GM18502 (cell line): ENCODE results near the gene MLLT3.

Experiments used
- ATAC-seq: cut with Tn5 transposase; IDR thresholded peaks from one replicate; pipeline ENCODE4 v1.9.1; 2021; ENCODE audit warnings: mild to moderate bottlenecking; ENCODE audit not compliant: unreplicated experiment, poor library complexity

Gene MLLT3

GRCh38 chr9:20321423-20322082 lies 300.7 kb downstream of the MLLT3 start:
- ATAC-seq = no peak

DNA sequence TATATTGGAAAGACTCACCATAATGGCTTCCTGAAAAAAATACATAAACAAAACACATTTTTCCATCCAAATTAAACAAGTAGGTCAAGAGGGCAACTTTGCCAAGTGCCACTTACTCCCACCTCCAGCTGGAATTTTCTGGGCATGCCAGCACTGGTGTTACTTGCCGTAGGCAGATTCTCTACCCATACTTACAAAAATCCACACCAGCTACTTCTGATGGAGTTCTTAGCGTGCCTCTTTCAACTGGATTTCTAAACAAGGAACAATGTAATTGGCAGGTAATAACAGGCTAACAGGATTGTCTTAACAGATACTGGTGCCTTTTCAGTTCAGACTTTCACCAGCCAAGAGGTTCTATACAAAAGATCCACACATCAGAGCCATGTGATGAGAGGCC lies 301.4 kb downstream of the MLLT3 start:
- no peak for ATAC-seq

GRCh38 chr9:20319641-20320337 lies 302.5 kb downstream of the MLLT3 start:
- ATAC-seq = no peak

- ATAC-seq = no peak
Observed at GRCh38 chr9:20319241-20319640, 303.1 kb downstream of the MLLT3 start.

GRCh38 chr9:20317701-20318100 lies 304.6 kb downstream of the MLLT3 start:
- ATAC-seq = no peak

GRCh38 chr9:20316372-20316771 lies 305.9 kb downstream of the MLLT3 start:
- no peak for ATAC-seq

DNA sequence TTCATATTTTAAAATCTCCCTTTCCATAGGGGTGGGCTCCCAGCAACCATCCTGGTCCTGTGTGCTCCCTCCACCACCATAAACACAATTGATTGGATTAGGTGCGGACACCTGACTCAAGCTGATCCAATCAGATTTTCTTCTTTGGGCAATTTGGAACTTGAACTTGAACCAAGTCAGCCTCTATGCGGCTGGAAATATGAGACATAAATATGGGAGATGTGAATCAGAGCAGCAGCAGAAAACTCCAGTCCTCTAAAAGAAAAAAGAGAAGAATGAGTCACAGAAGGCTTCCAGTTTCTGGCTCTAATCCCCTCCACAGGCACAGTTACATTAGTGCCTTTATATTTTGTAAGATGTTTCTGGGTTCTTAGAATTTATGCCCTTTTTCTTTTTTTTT lies 306.6 kb downstream of the MLLT3 start:
- no peak for ATAC-seq

DNA sequence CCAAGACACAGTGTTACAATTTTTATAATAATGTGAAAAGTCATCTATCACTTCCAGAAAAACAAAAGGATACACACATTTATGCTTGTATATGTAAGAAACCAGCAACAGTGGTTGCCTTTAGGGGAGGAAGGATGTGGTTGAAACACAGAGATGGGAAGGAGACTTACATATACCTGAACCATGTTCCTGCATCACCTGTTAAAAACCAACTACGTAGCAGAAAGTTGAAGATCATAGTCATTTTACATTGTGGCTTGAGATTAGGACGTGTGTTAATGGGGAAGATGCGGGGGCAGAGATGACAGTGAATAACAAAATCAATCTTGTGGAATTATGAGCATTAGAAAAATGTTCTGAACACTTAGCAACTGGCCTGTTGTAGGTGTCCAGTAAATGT lies 307.3 kb downstream of the MLLT3 start:
- ATAC-seq = no peak

DNA sequence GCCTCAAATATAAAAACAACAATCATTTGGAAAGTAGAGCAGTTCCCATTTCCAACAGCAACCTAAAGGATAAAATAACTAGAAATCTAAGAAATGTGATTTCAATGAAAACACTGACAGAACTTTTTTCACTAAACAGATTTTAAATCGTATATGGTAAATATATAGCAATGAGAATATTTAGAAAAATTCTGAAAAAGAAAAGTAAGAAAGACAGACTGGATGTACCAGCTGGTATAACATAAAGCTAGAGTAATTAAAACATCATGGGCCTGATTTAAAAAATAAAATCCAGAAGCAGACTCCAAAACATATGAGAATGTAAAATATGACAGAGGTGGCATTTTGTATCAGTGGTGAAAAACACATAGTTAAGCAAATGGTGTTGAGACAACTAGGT lies 308.9 kb downstream of the MLLT3 start:
- ATAC-seq = no peak

- ATAC-seq = no peak
Observed at GRCh38 chr9:20312732-20313131, 309.6 kb downstream of the MLLT3 start.

DNA sequence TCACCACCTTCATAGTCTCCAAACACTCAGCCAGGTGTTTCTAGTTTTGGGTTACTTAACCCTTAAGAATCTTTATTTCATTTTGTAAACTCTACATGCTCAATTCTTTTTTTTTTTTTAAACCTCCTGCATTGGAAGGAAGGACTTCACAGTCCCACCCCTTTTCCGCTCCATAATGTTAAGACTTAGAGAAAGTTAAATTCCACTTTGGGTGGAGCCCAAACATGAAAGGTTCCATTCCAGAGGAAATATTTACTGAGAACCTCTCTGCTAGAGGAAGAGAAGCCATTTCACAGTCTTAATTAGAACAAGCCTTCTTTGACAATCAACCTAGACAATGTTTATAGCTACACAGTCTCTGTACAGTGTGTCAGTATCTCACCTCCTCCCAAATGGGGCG lies 312.3 kb downstream of the MLLT3 start:
- no peak for ATAC-seq

DNA sequence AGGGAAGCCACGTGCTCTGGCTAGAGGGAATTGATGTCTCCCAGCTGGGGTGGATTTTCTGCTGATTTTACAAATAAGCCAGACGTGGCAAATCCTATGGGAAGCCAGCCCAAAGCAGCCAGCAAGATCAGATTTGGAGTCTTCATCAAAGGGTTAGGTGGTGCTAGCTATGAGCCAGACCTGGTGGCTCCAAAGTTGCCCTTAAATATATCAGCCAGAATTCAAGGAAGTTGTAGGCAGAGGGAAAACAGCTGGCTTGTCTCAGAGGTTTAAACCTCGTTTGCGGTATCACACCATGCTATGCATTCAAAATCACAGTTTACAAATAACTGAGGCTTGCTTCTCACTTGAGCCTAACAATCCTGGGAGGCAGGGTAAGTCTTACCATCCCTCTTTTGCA lies 313.2 kb downstream of the MLLT3 start:
- no peak for ATAC-seq

- no peak for ATAC-seq
Observed at GRCh38 chr9:20307621-20308020, 314.7 kb downstream of the MLLT3 start.

- no peak for ATAC-seq
Observed at GRCh38 chr9:20305452-20305851, 316.8 kb downstream of the MLLT3 start.

DNA sequence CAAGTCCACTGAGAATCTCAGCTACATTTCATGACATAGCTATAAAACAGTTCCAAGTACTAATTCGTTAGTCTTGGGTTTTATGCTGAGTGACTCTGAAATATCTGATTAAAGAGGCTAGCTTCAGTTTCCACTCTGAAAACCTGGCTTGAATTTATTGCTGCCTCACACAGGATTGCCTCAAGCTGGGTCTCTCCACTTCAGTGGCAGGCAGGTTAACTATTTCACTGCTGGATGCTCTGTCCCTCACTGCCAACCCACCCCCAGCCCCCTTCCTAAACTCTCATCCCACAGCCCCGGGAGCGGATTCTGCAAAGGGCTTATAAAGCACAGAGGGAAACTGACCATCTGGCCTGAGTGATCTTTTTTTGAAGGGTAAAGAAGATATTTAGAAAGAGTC lies 318.3 kb downstream of the MLLT3 start:
- no peak for ATAC-seq

- ATAC-seq = no peak
Observed at GRCh38 chr9:20303066-20303465, 319.2 kb downstream of the MLLT3 start.

DNA sequence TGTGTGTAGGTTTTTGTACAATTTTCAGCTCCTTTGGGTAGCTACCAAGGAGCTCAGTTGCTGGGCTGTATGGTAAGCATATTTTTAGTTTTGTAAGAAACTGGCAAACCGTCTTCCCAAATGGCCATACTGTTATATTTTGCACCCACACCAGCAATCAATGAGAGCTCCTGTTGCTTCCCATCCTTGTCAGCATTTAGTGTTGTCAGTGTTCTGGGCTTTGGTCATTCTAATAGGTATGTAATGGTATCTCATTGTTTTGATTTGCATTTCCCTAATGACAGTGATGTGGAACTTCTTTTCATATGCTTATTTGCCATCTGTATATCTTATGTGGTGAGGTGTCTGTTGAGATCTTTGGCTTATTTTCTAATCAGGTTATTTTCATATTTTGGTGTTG lies 320.1 kb downstream of the MLLT3 start:
- no peak for ATAC-seq

DNA sequence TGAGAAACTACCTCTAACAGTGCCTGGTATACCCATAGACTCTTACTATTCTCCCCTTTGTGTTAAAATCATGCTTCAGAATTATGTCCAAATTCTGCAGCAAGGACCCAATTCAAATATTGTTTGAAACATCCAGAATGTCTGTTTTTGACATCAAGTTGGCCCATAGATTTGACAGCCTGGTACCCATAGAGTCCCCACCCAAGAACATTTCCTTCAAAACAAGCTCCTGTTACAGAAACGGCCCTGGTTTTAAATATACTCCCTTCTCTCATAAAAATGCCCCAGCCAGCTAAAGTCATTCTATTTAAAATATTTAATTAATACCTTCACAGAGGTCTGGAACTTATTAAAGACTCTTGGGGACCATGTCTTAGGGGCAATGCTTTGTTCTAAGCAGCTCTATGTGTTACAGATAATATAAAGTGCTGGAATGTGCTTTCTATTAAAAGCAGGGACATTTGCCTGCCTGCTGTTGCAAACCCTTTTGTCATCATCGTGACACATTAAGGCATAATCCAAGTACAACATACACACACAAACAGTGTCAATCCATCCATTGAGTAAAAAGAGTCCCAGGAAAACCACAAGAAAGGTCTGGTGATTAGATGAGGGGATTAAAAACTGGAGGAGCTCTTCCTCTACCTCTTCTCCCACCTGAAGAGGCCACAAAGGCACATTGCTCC lies 321.7 kb downstream of the MLLT3 start:
- ATAC-seq = no peak

DNA sequence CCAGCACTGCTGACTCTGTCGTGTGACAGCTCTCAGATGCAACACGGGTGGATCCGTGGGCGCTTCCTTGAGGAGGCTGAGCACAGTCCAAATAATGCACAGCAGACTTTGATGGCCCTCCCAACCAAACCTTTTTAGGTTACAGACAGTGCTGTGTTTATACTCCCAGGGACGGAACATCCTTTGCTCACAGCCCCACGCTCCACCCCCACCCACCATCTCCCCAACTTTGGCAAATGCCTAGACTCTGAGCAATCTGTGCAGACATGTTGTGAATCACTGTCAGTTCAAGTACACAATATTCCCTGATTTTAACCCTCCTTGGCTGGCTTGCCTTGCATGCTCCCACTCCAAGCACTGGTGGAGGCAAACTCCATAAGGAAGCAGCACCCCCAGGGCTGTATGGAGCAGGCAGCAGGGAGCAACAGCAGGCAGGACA lies 324.6 kb downstream of the MLLT3 start:
- ATAC-seq = no peak

DNA sequence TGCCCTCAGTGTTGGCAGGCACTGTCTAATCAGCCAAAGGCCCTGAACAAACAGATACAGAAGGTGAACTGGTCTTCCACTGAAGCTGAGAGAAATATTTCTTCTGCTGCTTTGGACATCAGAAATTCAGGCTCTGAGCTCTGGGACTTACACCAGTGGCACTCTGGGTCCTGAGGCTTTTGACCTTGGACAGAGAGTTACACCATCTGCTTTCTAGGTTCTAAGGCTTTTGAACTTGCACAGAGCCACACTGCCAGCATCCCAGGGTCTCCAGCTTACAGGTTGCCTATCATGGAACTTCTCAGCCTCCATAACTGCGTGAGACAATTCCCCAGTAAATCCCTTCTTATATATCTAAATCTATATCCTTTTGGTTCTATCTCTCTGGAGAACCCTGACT lies 326.7 kb downstream of the MLLT3 start:
- no peak for ATAC-seq

DNA sequence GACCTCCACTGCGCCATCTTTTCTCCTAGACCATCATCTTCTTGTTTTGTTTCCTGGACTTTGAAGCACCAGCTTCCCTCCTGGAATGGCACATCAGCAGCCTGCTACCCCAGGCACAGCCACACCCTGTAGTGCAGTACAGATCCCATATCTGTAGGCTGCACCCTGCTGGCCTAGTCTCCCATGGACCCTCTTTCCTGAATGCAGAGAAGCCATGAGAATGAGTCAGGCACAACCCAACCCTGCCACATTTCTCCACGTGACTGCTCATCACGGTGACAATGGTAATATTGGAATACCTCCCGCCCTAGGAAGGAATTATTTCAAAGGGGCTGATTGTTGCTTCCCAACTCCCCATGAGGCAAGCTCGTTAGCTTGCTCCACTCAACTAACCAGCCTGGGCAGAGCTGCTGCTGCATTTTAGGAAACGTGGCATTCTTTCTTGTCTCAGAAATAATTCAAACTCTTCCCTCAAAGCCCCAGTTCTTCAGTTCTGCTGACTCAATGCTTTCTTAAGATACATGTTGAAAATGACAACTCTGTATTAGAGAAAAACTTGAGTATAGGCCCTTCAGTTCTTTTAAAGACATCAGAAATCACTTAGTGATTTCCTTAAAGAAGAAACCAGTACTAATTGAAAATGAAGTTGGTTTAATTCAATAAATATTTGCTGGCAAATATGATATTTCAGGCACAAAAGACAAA lies 328.1 kb downstream of the MLLT3 start:
- no peak for ATAC-seq
